GM12878 (cell line): ENCODE results near the gene ABHD8. TPM values are rescaled to one million over a fixed set of nuclear protein-coding genes. Genes with fewer than 3 reads are reported as not detected.

Experiments used
- ATAC-seq: fragments of 200-7000 bp; cut with Tn5 transposase; 3 replicates; pipeline ENCODE4 v1.9.1; 2020; ENCODE audit warnings: mild to moderate bottlenecking, moderate library complexity
- BruUV-seq: library from RNA; stranded (reverse); fragments of 400-500 nt; replicated peaks from 2 replicates; lab custom pipeline; 2021; lab: Mats Ljungman, UMichigan
- CTCF ChIA-PET: fragments of 300-600 bp; sonication (Branson Sonifier 250); formaldehyde crosslinking; extraction: SDS; loops from one replicate; lab custom pipeline; 2021; ENCODE audit warnings: inconsistent platforms; lab: Yijun Ruan, JAX
- POLR2A ChIA-PET: fragments of 350-600 bp; formaldehyde crosslinking; extraction: SDS; loops from one replicate; lab custom pipeline; 2021; ENCODE audit warnings: inconsistent platforms; lab: Charles Lee
- RAD21 ChIA-PET: fragments of 300-600 bp; sonication (Branson Sonifier 250); formaldehyde crosslinking; loops from one replicate; lab custom pipeline; 2023; ENCODE audit warnings: antibody characterized with exemption; ENCODE audit not compliant: unreplicated experiment; lab: Charles Lee
- SMC1A ChIA-PET: fragments of 300-600 bp; sonication (Branson Sonifier 250); formaldehyde crosslinking; loops from one replicate; lab custom pipeline; 2023; ENCODE audit not compliant: unreplicated experiment, uncharacterized antibody; lab: Charles Lee
- DNase-seq: peaks from one replicate; pipeline ENCODE4 v3.0.0-alpha.2; 2011; ENCODE audit warnings: low read depth, low spot score
- FAIRE-seq: peaks from 3 replicates; lab custom pipeline; 2011; peaks lifted over from hg19 to GRCh38; lab: Jason Lieb, UNC
- H2AFZ ChIP-seq: 2 replicates; pipeline ENCODE4 v1.6.0; 2011; ENCODE audit warnings: low read depth, low read length, control low read depth; ENCODE audit not compliant: control insufficient read depth
- H3K27ac ChIP-seq: 2 replicates; pipeline ENCODE4 v1.5.1; 2011; ENCODE audit warnings: control low read depth; ENCODE audit not compliant: control insufficient read depth, insufficient read depth
- H3K27me3 ChIP-seq, 2 experiments: replicated peaks in 1 of 2; 2 replicates each; pipeline versions ENCODE4 v1.6.0 to v1.6.1; 2011; ENCODE audit warnings: low read length in 1 of 2; ENCODE audit not compliant: control insufficient read depth in 2 of 2, insufficient read depth in 2 of 2
- H3K36me3 ChIP-seq, 2 experiments: 2 replicates each; pipeline ENCODE4 v1.5.1; 2011; ENCODE audit warnings: low read length in 1 of 2; ENCODE audit not compliant: control insufficient read depth in 2 of 2, insufficient read depth in 2 of 2
- H3K4me1 ChIP-seq: 2 replicates; pipeline ENCODE4 v1.6.1; 2011; ENCODE audit warnings: mild to moderate bottlenecking, low read length, moderate library complexity, mixed read lengths; ENCODE audit not compliant: control insufficient read depth, insufficient read depth
- H3K4me2 ChIP-seq: 2 replicates; pipeline ENCODE4 v1.6.0; 2011; ENCODE audit warnings: control low read depth; ENCODE audit not compliant: control insufficient read depth, insufficient read depth
- H3K4me3 ChIP-seq: fragments of 200-600 bp; sonication (generic); 2 replicates; pipeline ENCODE4 v1.5.1; 2016
- H3K79me2 ChIP-seq: 2 replicates; pipeline ENCODE4 v1.6.0; 2011; ENCODE audit warnings: low read length; ENCODE audit not compliant: control insufficient read depth, insufficient read depth
- H3K9ac ChIP-seq: 2 replicates; pipeline ENCODE4 v1.8.0; 2011; ENCODE audit warnings: low read length, control low read depth, mixed read lengths; ENCODE audit not compliant: control insufficient read depth, insufficient read depth
- H3K9me3 ChIP-seq: replicated peaks from 3 replicates; pipeline ENCODE4 v1.5.1; 2011; ENCODE audit warnings: mild to moderate bottlenecking, low read length; ENCODE audit not compliant: control insufficient read depth, insufficient read depth
- H4K20me1 ChIP-seq: 2 replicates; pipeline ENCODE4 v1.6.0; 2011; ENCODE audit not compliant: control insufficient read depth, insufficient read depth
- ATF2 ChIP-seq: IDR thresholded peaks from 2 replicates; pipeline ENCODE4 v1.6.1; 2012; ENCODE audit warnings: low read length, inconsistent platforms
- CBFB ChIP-seq: IDR thresholded peaks from 2 replicates; pipeline ENCODE4 v1.6.1; 2016; ENCODE audit warnings: antibody characterized with exemption, low read depth
- HCFC1 ChIP-seq: fragments of 150-350 bp; IDR thresholded peaks from 2 replicates; pipeline ENCODE4 v1.6.1; 2014; ENCODE audit warnings: low read length
- JUND ChIP-seq: IDR thresholded peaks from 2 replicates; pipeline ENCODE4 v1.6.1; 2012; ENCODE audit warnings: low read depth, mild to moderate bottlenecking, low read length, improper control_type of control experiment, moderate library complexity
- LARP7 ChIP-seq: fragments of 450-650 bp; IDR thresholded peaks from 2 replicates; pipeline ENCODE4 v1.6.1; 2017; ENCODE audit warnings: mild to moderate bottlenecking
- MEF2A ChIP-seq: IDR thresholded peaks from 2 replicates; pipeline ENCODE4 v1.6.1; 2011; ENCODE audit warnings: low read depth, mild to moderate bottlenecking, low read length, moderate library complexity; ENCODE audit not compliant: insufficient read depth
- NRF1 ChIP-seq: conservative IDR thresholded peaks from 2 replicates; pipeline ENCODE4 v1.6.1; 2011; ENCODE audit warnings: mild to moderate bottlenecking, low read depth, low read length, improper control_type of control experiment
- RB1 ChIP-seq: fragments of 450-650 bp; formaldehyde crosslinking; IDR thresholded peaks from 2 replicates; pipeline ENCODE4 v1.6.1; 2017; ENCODE audit warnings: mild to moderate bottlenecking, borderline replicate concordance
- RBBP5 ChIP-seq: fragments of 200-600 bp; sonication (generic); conservative IDR thresholded peaks from 2 replicates; pipeline ENCODE4 v1.6.1; 2016
- REST ChIP-seq: IDR thresholded peaks from 2 replicates; pipeline ENCODE4 v1.6.1; 2012; ENCODE audit warnings: mild to moderate bottlenecking, low read depth, low read length
- SIN3A ChIP-seq: IDR thresholded peaks from 2 replicates; pipeline ENCODE4 v1.6.1; 2012; ENCODE audit warnings: low read depth, low read length, improper control_type of control experiment
- SREBF1 ChIP-seq: IDR thresholded peaks from 2 replicates; pipeline ENCODE4 v1.6.1; 2012; ENCODE audit warnings: mild to moderate bottlenecking, low read length
- SUZ12 ChIP-seq: fragments of 200-600 bp; sonication (generic); IDR thresholded peaks from one replicate; pipeline ENCODE4 v1.6.1; 2018; ENCODE audit warnings: antibody characterized with exemption, mild to moderate bottlenecking; ENCODE audit not compliant: unreplicated experiment
- USF1 ChIP-seq: IDR thresholded peaks from 2 replicates; pipeline ENCODE4 v1.6.1; 2011; ENCODE audit warnings: borderline replicate concordance, low read depth, mild to moderate bottlenecking, moderate library complexity, mixed read lengths, low read length; ENCODE audit not compliant: insufficient read depth; ENCODE audit errors: extremely low read length
- ZNF217 ChIP-seq: fragments of 450-650 bp; IDR thresholded peaks from 2 replicates; pipeline ENCODE4 v1.6.1; 2017; ENCODE audit warnings: antibody characterized with exemption, mild to moderate bottlenecking
- ZZZ3 ChIP-seq: IDR thresholded peaks from 2 replicates; pipeline ENCODE4 v1.6.1; 2011; ENCODE audit warnings: low read depth; ENCODE audit not compliant: control insufficient read depth, insufficient read length
- WGBS: methylation state at CpG from one replicate; pipeline ENCODE4 v1.1.6; 2016; ENCODE audit warnings: low lambda C conversion rate; ENCODE audit not compliant: insufficient replicate concordance, insufficient coverage; ENCODE audit errors: missing lambda C conversion rate; 5-methylcytosine and 5-hydroxymethylcytosine counted together
- in situ Hi-C: fragments of 300-500 bp; cut with MboI; formaldehyde crosslinking; loops from 9 replicates; pipeline ENCODE4 v1.14.3; 2018; ENCODE audit warnings: mixed read lengths
- intact Hi-C: fragments of 100-400 bp; cut with micrococcal nuclease; formaldehyde crosslinking; loops from one replicate; pipeline ENCODE4 v1.14.2; 2022; ENCODE audit not compliant: unreplicated experiment
- polyA plus RNA-seq, 11 experiments: library from polyadenylated mRNA; depleted of rRNA in 4 of 11; unstranded in 6 of 11; stranded (reverse) in 5 of 11; fragments of >200 nt; fragmentation: Nextera tagmentation in 4 of 11; fragmentation: Illumina TruSeq in 1 of 11; extraction: Ambion mirVana in 4 of 11; extraction: Trizol in 1 of 11; gene quantifications; 1 replicate in 1 of 11; 2 replicates in 10 of 11; pipeline versions ENCODE4 v1.2.1 to v1.2.3, GENCODE V29; 2011 to 2016; ENCODE audit warnings: inconsistent platforms in 2 of 11, missing spikeins in 2 of 11, low read depth in 1 of 11
- total RNA-seq, 4 experiments: library from RNA; depleted of rRNA in 3 of 4; stranded (reverse); fragments of >200 nt in 3 of 4; fragmentation: Illumina TruSeq in 1 of 4; extraction: Trizol in 1 of 4; gene quantifications; 2 replicates each; pipeline versions ENCODE4 v1.2.1 to v1.2.3, GENCODE V29; 2013 to 2021

Gene ABHD8
- total and polyA plus RNA-seq, 10 of the 15 experiments (the other 5 are each of a cell fraction or from before 2014, with no cell fraction given): 0.03 to 12.5 (median 6.0) TPM

- no peak for TF ChIP-seq CBFB
- no peak for TF ChIP-seq ZNF217
- TF ChIP-seq SUZ12: no peak
- TF ChIP-seq SREBF1: no peak
- no peak for TF ChIP-seq LARP7
- no peak for TF ChIP-seq RB1
Observed at GRCh38 chr19:17259118-17259780, 44.0 kb downstream of the ABHD8 start (continued).

- no peak overlapping the region for H3K4me2 ChIP-seq
- no peaks in the 10 kb centered on the region for H3K79me2 ChIP-seq
- no TSS peak for BruUV-seq
- in situ Hi-C loops: no loop called here
- 14% methylated on average over 3 of the region's 3 CpGs for WGBS
- RAD21 ChIA-PET: interaction anchor here (1.7 kb wide), 1 partner anchor 11 kb away, joined by 7 read pairs; the partner anchor contains the start of gene BABAM1
- H3K9ac ChIP-seq: no peak overlapping the region
- SMC1A ChIA-PET: no interaction called here
- ATAC-seq: no peak
- CTCF ChIA-PET: interaction anchor here (0.5 to 2.7 kb wide), 5 partner anchors 8 to 37 kb away, joined by 3 to 14 read pairs (median 5); partner anchors contain the start of genes BABAM1 and USHBP1
- no peak overlapping the region for H3K27ac ChIP-seq
- H3K27me3 ChIP-seq: no peaks in the 10 kb centered on the region
- H3K9me3 ChIP-seq: no peaks in the 10 kb centered on the region; the same call in 2 of the 3 replicates
- DNase-seq: no peak
- POLR2A ChIA-PET: interaction anchor here (0.6 to 1.6 kb wide), 4 partner anchors 10 to 188 kb away, joined by 3 to 4 read pairs (median 3); no protein-coding TSS in a partner anchor
- no peak overlapping the region for H3K4me3 ChIP-seq
- no peak overlapping the region for H2AFZ ChIP-seq
- no peak for FAIRE-seq
- no peaks in the 10 kb centered on the region for H3K36me3 ChIP-seq
- H4K20me1 ChIP-seq: no peaks in the 10 kb centered on the region
- peaks cover 2% of the 10 kb centered on the region; the same call in 1 of the 2 replicates for H3K4me1 ChIP-seq
- intact Hi-C loops: no loop called here
- TF ChIP-seq USF1: no peak
- no peak for TF ChIP-seq NRF1
- no peak for TF ChIP-seq RBBP5
- no peak for TF ChIP-seq ZZZ3
- no peak for TF ChIP-seq SIN3A
- TF ChIP-seq MEF2A: no peak
- TF ChIP-seq ATF2: no peak
- TF ChIP-seq REST: no peak
- no peak for TF ChIP-seq JUND
- no peak for TF ChIP-seq HCFC1
Observed at GRCh38 chr19:17256130-17256529, 47.1 kb downstream of the ABHD8 start.
